Measurements from ENCODE around the gene NHEJ1.

The NHEJ1 gene

GRCh38 chr2:219028996-219029828 is 131.4 kb downstream of the NHEJ1 start:
- no peak for DNase-seq (ENCODE audit: low read depth)

DNA sequence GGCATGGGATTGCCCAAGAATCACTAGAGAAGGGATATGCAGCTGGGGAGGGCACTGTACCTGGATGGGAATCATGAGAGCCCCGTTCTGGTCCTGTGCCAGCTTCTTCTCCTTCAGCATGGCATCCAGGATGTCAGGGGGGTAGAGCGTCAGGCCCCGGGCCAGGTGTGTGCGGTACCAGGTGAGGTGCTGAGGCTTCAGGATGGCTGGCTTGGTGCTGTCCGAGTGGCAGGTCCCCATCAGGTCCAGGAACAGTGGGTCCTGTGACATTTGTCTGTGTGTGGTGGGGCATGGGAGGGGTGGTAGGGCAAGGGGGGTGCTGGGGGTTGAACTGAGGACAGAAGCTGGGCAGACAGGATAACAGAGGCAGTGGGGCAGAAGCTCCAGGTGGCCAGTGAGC is 132.5 kb downstream of the NHEJ1 start:
- DNase-seq (ENCODE audit: low read depth), result no peak

DNA sequence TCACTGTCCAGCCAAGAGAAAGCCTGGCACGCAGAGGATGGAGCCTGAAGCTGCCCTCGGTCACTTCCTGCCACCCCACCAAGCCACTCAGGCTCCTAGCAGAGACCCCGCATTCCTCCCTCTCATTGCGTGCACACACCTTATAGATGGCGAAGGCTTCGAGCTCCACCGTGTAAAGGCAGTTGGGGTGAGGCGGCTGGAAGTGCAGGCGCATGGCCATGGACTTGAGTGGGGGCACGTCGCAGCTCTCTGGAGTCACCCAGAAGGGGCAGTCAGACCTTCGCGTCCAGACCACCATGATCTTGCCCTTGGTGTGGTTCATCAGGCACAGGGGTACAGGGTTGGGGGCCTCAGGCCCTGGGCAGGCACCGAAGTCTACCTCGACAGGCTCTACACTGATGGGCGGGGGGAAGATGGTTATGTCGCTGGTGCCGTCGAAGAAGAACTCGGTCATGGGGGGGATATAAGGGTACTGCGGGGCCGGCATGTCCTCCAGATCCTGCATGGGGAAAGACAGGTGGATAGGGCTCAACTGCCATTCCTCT is 133.0 kb downstream of the NHEJ1 start:
- DNase-seq (ENCODE audit: low read depth), result no peak

GRCh38 chr2:219026946-219027345 is 133.7 kb downstream of the NHEJ1 start:
- DNase-seq (ENCODE audit: low read depth), result no peak

- DNase-seq (ENCODE audit: low read depth), result no peak
Measured at GRCh38 chr2:219025637-219026585, 134.7 kb downstream of the NHEJ1 start.

Data from EH (cell line).